ENCODE measurements around the gene CNTRL. TPM values are rescaled to one million over a fixed set of nuclear protein-coding genes. Genes with fewer than 3 reads are reported as not detected.

Gene CNTRL
- total and polyA plus RNA-seq, 2 donors (not counting 1 experiment from before 2014, with no cell fraction given), result 40.0 to 146 TPM

GRCh38 chr9:121213136-121213806 is 138.5 kb downstream of the CNTRL start:
- Histone ChIP-seq H3K4me2 (replicated peaks; ENCODE audit: low read depth, low read length, poor library complexity, severe bottlenecking) (peak overlapping the region; percentile 24), H3K9me3 (ENCODE audit: control extremely low read depth in 1 of 3, control insufficient read depth in 2 of 3, insufficient read depth in 1 of 3, low read length in 2 of 3) (no peaks in the 10 kb centered on the region), H3K9ac (ENCODE audit: low read length) (no peak overlapping the region), H3K27me3 (replicated peaks in 1 of 4; ENCODE audit: control extremely low read depth in 1 of 4, control insufficient read depth in 3 of 4, insufficient read depth in 4 of 4, low read length in 3 of 4) (no peaks in the 10 kb centered on the region), H3K79me2 (ENCODE audit: control insufficient read depth, insufficient read depth, low read length) (peaks cover 3% of the 10 kb centered on the region), H3K36me3 (replicated peaks in 1 of 2; ENCODE audit: control extremely low read depth in 1 of 2, control insufficient read depth in 1 of 2, extremely low read depth in 1 of 2, insufficient read depth in 2 of 2, low read length in 1 of 2) (peaks cover 3 to 19% of the 10 kb centered on the region in 2 experiments), H3K4me3 (ENCODE audit: control extremely low read depth in 1 of 5, extremely low read depth in 1 of 5, insufficient read depth in 1 of 5, low read depth in 2 of 5, low read length in 4 of 5) (no peak overlapping the region), H3K27ac (ENCODE audit: low read length in 2 of 2) (no peak overlapping the region), H4K20me1 (ENCODE audit: control insufficient read depth, insufficient read depth, low read length, poor library complexity, severe bottlenecking) (no peaks in the 10 kb centered on the region), H2AFZ (ENCODE audit: insufficient read depth, low read depth, low read length, poor library complexity, severe bottlenecking) (peak overlapping the region; percentile 6), H3K4me1 (ENCODE audit: control insufficient read depth in 2 of 2, insufficient read depth in 2 of 2, low read length in 2 of 2) (peaks cover 5 to 14% of the 10 kb centered on the region in 2 donors)
- Mint-ChIP-seq H3K4me3 (no peak overlapping the region), H3K4me1 (peaks cover 20% of the 10 kb centered on the region), H3K27ac (peak overlapping the region; percentile 42), H3K9me3 (ENCODE audit: insufficient read depth) (no peaks in the 10 kb centered on the region), H3K27me3 (no peaks in the 10 kb centered on the region)
- DNase-seq, result peak; percentile 75
- ChIA-PET CTCF (interaction anchor here (0.5 to 6.6 kb wide), 48 partner anchors 8 to 457 kb away, joined by 3 to 70 read pairs (median 4); partner anchors contain the start of genes GSN and RAB14), POLR2A (interaction anchor here (0.6 to 1.1 kb wide), 3 partner anchors 75 to 105 kb away, joined by 3 read pairs; no protein-coding TSS in a partner anchor)
- TF ChIP-seq, protein P1, sequence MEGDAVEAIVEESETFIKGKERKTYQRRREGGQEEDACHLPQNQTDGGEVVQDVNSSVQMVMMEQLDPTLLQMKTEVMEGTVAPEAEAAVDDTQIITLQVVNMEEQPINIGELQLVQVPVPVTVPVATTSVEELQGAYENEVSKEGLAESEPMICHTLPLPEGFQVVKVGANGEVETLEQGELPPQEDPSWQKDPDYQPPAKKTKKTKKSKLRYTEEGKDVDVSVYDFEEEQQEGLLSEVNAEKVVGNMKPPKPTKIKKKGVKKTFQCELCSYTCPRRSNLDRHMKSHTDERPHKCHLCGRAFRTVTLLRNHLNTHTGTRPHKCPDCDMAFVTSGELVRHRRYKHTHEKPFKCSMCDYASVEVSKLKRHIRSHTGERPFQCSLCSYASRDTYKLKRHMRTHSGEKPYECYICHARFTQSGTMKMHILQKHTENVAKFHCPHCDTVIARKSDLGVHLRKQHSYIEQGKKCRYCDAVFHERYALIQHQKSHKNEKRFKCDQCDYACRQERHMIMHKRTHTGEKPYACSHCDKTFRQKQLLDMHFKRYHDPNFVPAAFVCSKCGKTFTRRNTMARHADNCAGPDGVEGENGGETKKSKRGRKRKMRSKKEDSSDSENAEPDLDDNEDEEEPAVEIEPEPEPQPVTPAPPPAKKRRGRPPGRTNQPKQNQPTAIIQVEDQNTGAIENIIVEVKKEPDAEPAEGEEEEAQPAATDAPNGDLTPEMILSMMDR (IDR thresholded peaks at IDR 0.05), result peak; percentile 94
- no peak for TF ChIP-seq EZH2 (IDR thresholded peaks at IDR 0.05; ENCODE audit: borderline replicate concordance, insufficient read depth, low read depth, low read length, poor library complexity, severe bottlenecking)
- intact Hi-C loops (cut with micrococcal nuclease), result loop anchor here (1.0 to 5.0 kb wide), 4 partner anchors 66 to 187 kb away; no protein-coding TSS in a partner anchor
- ATAC-seq (ENCODE audit: low read depth), result peak; percentile 74
- 16% methylated on average over 8 of the region's 9 CpGs for WGBS (ENCODE audit: insufficient coverage)

- DNase-seq (no peak), ATAC-seq (ENCODE audit: low read depth) (no peak)
- Histone ChIP-seq H3K36me3 (replicated peaks in 1 of 2; ENCODE audit: control extremely low read depth in 1 of 2, control insufficient read depth in 1 of 2, extremely low read depth in 1 of 2, insufficient read depth in 2 of 2, low read length in 1 of 2) (peaks cover 3 to 19% of the 10 kb centered on the region in 2 experiments), H3K27ac (ENCODE audit: low read length in 2 of 2) (no peak overlapping the region), H3K9ac (ENCODE audit: low read length) (no peak overlapping the region), H3K9me3 (ENCODE audit: control extremely low read depth in 1 of 3, control insufficient read depth in 2 of 3, insufficient read depth in 1 of 3, low read length in 2 of 3) (no peaks in the 10 kb centered on the region), H3K4me1 (ENCODE audit: control insufficient read depth in 2 of 2, insufficient read depth in 2 of 2, low read length in 2 of 2) (peaks cover 3 to 8% of the 10 kb centered on the region in 2 donors), H2AFZ (ENCODE audit: insufficient read depth, low read depth, low read length, poor library complexity, severe bottlenecking) (no peak overlapping the region), H3K4me2 (replicated peaks; ENCODE audit: low read depth, low read length, poor library complexity, severe bottlenecking) (no peak overlapping the region), H3K27me3 (replicated peaks in 1 of 4; ENCODE audit: control extremely low read depth in 1 of 4, control insufficient read depth in 3 of 4, insufficient read depth in 4 of 4, low read length in 3 of 4) (no peaks in the 10 kb centered on the region), H4K20me1 (ENCODE audit: control insufficient read depth, insufficient read depth, low read length, poor library complexity, severe bottlenecking) (no peaks in the 10 kb centered on the region), H3K4me3 (ENCODE audit: control extremely low read depth in 1 of 5, extremely low read depth in 1 of 5, insufficient read depth in 1 of 5, low read depth in 2 of 5, low read length in 4 of 5) (no peak overlapping the region), H3K79me2 (ENCODE audit: control insufficient read depth, insufficient read depth, low read length) (peaks cover 3% of the 10 kb centered on the region)
- WGBS (ENCODE audit: insufficient coverage), result 92% methylated on average over 2 of the region's 2 CpGs
- ChIA-PET CTCF (interaction anchor here (0.5 to 6.6 kb wide), 41 partner anchors 8 to 459 kb away, joined by 3 to 70 read pairs (median 4); partner anchors contain the start of genes GSN and RAB14), POLR2A (interaction anchor here (0.5 to 1.1 kb wide), 3 partner anchors 85 to 1241 kb away, joined by 3 to 4 read pairs (median 3); no protein-coding TSS in a partner anchor)
- no peak overlapping the region for H3K4me3 Mint-ChIP-seq
- peaks cover 13% of the 10 kb centered on the region for H3K4me1 Mint-ChIP-seq
- peak overlapping the region; percentile 15 for H3K27ac Mint-ChIP-seq
- TF ChIP-seq, protein P1 (IDR thresholded peaks at IDR 0.05), result no peak
- no peak for TF ChIP-seq EZH2 (IDR thresholded peaks at IDR 0.05; ENCODE audit: borderline replicate concordance, insufficient read depth, low read depth, low read length, poor library complexity, severe bottlenecking)
- no peaks in the 10 kb centered on the region for H3K27me3 Mint-ChIP-seq
- no peaks in the 10 kb centered on the region for H3K9me3 Mint-ChIP-seq (ENCODE audit: insufficient read depth)
- intact Hi-C loops (cut with micrococcal nuclease), result loop anchor here (5.0 kb wide), 2 partner anchors 83 to 108 kb away; no protein-coding TSS in a partner anchor
Measured at GRCh38 chr9:121214005-121214404, 139.2 kb downstream of the CNTRL start.
